ENCODE measurements around the gene NDP. TPM values are rescaled to one million over a fixed set of nuclear protein-coding genes. Genes with fewer than 3 reads are reported as not detected.
A peak's percentile ranks its signal among the peaks of the same experiment; 100 is the strongest.

Gene NDP
- total RNA-seq, 6 experiments from 2014 or later = 0.09 to 0.31 TPM; not detected in 4

DNA sequence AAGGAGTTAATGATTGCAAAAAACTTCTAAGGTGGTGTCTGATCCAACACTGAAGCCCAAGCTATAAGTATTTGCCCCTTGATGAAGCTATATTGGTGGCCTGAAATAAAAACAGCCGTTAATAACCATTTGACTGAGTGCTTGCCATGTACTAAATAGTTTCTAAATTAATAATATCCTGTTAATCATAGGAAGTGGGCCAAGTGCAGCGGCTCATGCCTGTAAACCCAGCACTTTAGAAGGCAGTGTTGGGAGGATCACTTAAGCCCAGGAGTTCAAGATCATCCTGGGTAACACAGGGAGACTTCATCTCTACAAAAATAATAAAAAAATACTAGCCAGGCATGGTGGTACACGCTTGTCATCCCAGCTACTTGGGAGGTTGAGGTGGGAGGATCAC is 8.3 kb downstream of the NDP start:
- DNase-seq = no peak
- Mint-ChIP-seq H3K36me3 (ENCODE audit: low read depth) (no peaks in the 10 kb centered on the region), H3K27ac (no peak overlapping the region; the same call in 1 of the 2 replicates)

DNA sequence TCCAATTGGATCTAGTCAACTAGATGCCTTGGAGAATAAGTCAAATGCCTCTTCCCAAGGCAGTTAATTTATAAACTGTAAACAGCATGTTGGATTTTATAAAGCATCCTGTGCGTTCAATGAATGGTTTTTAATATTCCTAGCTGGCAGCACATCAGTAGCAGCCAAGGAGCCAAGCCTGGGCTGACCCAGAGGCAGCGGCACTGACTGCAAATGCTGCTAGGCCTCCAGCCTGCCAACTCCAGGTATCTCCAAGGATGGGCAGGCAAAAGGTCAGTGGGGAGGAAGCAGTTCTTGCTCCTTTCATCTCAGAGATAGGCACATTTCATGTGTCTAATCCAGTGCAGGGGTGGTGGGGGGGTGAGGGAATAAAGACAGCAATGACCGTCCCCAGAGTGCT is 9.5 kb downstream of the NDP start:
- H3K9me3 Mint-ChIP-seq = no peaks in the 10 kb centered on the region
- no peak overlapping the region for H3K27ac Mint-ChIP-seq
- no peaks in the 10 kb centered on the region for H3K27me3 Mint-ChIP-seq (ENCODE audit: insufficient read depth)
- H3K4me3 Mint-ChIP-seq = no peak overlapping the region
- TF ChIP-seq CTCF (IDR thresholded peaks at IDR 0.05) = no peak
- H3K4me1 Mint-ChIP-seq (ENCODE audit: low read depth) = peaks cover 10% of the 10 kb centered on the region
- H3K36me3 Mint-ChIP-seq (ENCODE audit: low read depth) = no peaks in the 10 kb centered on the region
- no peak for DNase-seq

More for the DNA sequence above, 8.3 kb downstream of the NDP start:
- no peak overlapping the region for H3K4me3 Mint-ChIP-seq
- H3K9me3 Mint-ChIP-seq = no peaks in the 10 kb centered on the region
- no peak for TF ChIP-seq CTCF (IDR thresholded peaks at IDR 0.05)
- peaks cover 16% of the 10 kb centered on the region for H3K4me1 Mint-ChIP-seq (ENCODE audit: low read depth)
- H3K27me3 Mint-ChIP-seq (ENCODE audit: insufficient read depth) = no peaks in the 10 kb centered on the region

- DNase-seq = no peak
- no peak overlapping the region for H3K4me3 Mint-ChIP-seq
- H3K9me3 Mint-ChIP-seq = no peaks in the 10 kb centered on the region
- no peak overlapping the region for H3K27ac Mint-ChIP-seq
- TF ChIP-seq CTCF (IDR thresholded peaks at IDR 0.05) = no peak
- H3K4me1 Mint-ChIP-seq (ENCODE audit: low read depth) = peaks cover 18% of the 10 kb centered on the region
- H3K36me3 Mint-ChIP-seq (ENCODE audit: low read depth) = no peaks in the 10 kb centered on the region
- no peaks in the 10 kb centered on the region for H3K27me3 Mint-ChIP-seq (ENCODE audit: insufficient read depth)
Observed at GRCh38 chrX:43962636-43963035, 10.6 kb downstream of the NDP start.

GRCh38 chrX:43961699-43962098 is 11.5 kb downstream of the NDP start:
- Mint-ChIP-seq H3K4me3 (no peak overlapping the region), H3K9me3 (no peaks in the 10 kb centered on the region), H3K27ac (no peak overlapping the region), H3K27me3 (ENCODE audit: insufficient read depth) (no peaks in the 10 kb centered on the region), H3K4me1 (ENCODE audit: low read depth) (peaks cover 18% of the 10 kb centered on the region), H3K36me3 (ENCODE audit: low read depth) (no peaks in the 10 kb centered on the region)
- no peak for DNase-seq
- TF ChIP-seq CTCF (IDR thresholded peaks at IDR 0.05) = peak; percentile 41

DNA sequence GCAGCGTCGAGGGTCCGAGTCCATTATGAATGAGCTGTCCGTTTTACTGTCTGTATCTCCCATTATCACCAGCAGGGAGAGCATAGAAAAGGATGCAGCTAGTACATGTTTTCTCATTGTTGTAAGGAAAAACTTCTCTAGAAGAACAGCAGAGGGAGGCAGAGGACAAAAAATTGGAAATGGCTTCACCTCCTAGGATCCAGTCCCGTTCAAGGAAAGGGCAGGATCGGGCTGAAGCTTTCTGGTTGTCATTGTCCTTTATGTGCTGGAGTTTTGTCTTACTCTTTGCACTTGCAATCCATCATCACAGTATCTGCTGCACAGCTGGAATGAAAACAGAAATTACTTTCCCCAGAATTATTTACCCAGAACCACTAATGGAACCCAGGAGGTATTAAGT is 14.7 kb downstream of the NDP start:
- TF ChIP-seq CTCF (IDR thresholded peaks at IDR 0.05) = peak; percentile 82
- peak; percentile 77 for DNase-seq
- no peaks in the 10 kb centered on the region for H3K36me3 Mint-ChIP-seq (ENCODE audit: low read depth)
- peaks cover 11% of the 10 kb centered on the region for H3K4me1 Mint-ChIP-seq (ENCODE audit: low read depth)
- H3K27ac Mint-ChIP-seq = no peak overlapping the region
- peaks cover 2% of the 10 kb centered on the region; the same call in 1 of the 2 replicates for H3K27me3 Mint-ChIP-seq (ENCODE audit: insufficient read depth)
- no peak overlapping the region; the same call in 1 of the 2 replicates for H3K4me3 Mint-ChIP-seq
- H3K9me3 Mint-ChIP-seq = no peaks in the 10 kb centered on the region

DNA sequence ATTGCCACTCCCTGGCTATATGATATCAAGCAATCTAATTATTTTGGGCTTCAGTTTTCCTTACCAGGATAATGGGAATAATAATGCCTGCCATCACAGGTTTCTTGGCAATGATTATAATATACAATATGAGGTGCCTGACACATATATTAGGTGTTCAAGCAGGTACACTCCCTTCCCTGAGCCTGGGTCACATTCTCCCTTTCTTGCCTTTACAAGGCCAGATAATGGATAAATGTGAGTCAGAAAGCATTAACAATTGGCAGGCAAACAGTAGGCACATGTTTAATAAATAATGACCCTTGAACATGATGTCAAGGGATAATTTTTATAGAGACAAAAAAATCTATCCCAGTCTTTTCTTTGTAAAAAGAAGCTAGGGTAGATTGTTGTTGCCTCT is 17.2 kb downstream of the NDP start:
- H3K27me3 Mint-ChIP-seq (ENCODE audit: insufficient read depth) = peaks cover 2% of the 10 kb centered on the region
- no peak for TF ChIP-seq CTCF (IDR thresholded peaks at IDR 0.05)
- H3K36me3 Mint-ChIP-seq (ENCODE audit: low read depth) = no peaks in the 10 kb centered on the region
- H3K9me3 Mint-ChIP-seq = no peaks in the 10 kb centered on the region
- H3K27ac Mint-ChIP-seq = no peak overlapping the region
- no peak overlapping the region for H3K4me3 Mint-ChIP-seq
- DNase-seq = no peak
- H3K4me1 Mint-ChIP-seq (ENCODE audit: low read depth) = peaks cover 11% of the 10 kb centered on the region
